GM10248 (cell line): ENCODE measurements around the gene CLEC4D.

Experiments
- CTCF ChIA-PET: fragments of 300-600 bp; sonication (Branson Sonifier 250); formaldehyde crosslinking; extraction: SDS; loops from one replicate; lab custom pipeline; 2021; ENCODE audit warnings: antibody characterized with exemption; lab: Yijun Ruan, JAX
- POLR2A ChIA-PET: fragments of 350-650 bp; sonication (Branson Sonifier 250); formaldehyde crosslinking; extraction: SDS; loops from one replicate; lab custom pipeline; 2020; ENCODE audit warnings: antibody characterized with exemption; lab: Yijun Ruan, JAX
- DNase-seq: peaks from one replicate; pipeline ENCODE4 v3.0.0; 2012; ENCODE audit errors: extremely low spot score
- TF ChIP-seq, protein P1 (sequence below): IDR thresholded peaks from 2 replicates; pipeline ENCODE4 v1.5.1; 2012; ENCODE audit warnings: mild to moderate bottlenecking, low read depth; ENCODE audit errors: extremely low read depth, missing control alignments, control extremely low read depth

Gene CLEC4D

GRCh38 chr12:8547645-8548044, 34.3 kb downstream of the CLEC4D start:
- ChIA-PET POLR2A (no interaction called here), CTCF (interaction anchor here (1.5 kb wide), 1 partner anchor 13 kb away, joined by 5 read pairs; no protein-coding TSS in a partner anchor)
- no peak for DNase-seq
- TF ChIP-seq, protein P1, sequence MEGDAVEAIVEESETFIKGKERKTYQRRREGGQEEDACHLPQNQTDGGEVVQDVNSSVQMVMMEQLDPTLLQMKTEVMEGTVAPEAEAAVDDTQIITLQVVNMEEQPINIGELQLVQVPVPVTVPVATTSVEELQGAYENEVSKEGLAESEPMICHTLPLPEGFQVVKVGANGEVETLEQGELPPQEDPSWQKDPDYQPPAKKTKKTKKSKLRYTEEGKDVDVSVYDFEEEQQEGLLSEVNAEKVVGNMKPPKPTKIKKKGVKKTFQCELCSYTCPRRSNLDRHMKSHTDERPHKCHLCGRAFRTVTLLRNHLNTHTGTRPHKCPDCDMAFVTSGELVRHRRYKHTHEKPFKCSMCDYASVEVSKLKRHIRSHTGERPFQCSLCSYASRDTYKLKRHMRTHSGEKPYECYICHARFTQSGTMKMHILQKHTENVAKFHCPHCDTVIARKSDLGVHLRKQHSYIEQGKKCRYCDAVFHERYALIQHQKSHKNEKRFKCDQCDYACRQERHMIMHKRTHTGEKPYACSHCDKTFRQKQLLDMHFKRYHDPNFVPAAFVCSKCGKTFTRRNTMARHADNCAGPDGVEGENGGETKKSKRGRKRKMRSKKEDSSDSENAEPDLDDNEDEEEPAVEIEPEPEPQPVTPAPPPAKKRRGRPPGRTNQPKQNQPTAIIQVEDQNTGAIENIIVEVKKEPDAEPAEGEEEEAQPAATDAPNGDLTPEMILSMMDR = no peak

GRCh38 chr12:8548192-8548591, 34.9 kb downstream of the CLEC4D start:
- TF ChIP-seq, protein P1 = no peak
- POLR2A ChIA-PET = no interaction called here
- DNase-seq = no peak
- CTCF ChIA-PET = interaction anchor here (1.5 kb wide), 1 partner anchor 12 kb away, joined by 5 read pairs; no protein-coding TSS in a partner anchor

GRCh38 chr12:8549381-8549780, 36.1 kb downstream of the CLEC4D start:
- TF ChIP-seq, protein P1 = no peak
- no peak for DNase-seq
- POLR2A ChIA-PET = no interaction called here
- CTCF ChIA-PET = no interaction called here

GRCh38 chr12:8553088-8553627, 39.9 kb downstream of the CLEC4D start:
- TF ChIP-seq, protein P1 = no peak
- CTCF ChIA-PET = interaction anchor here (1.2 to 5.6 kb wide), 3 partner anchors 9 to 93 kb away, joined by 3 to 40 read pairs (median 3); no protein-coding TSS in a partner anchor
- no peak for DNase-seq
- POLR2A ChIA-PET = no interaction called here

DNA sequence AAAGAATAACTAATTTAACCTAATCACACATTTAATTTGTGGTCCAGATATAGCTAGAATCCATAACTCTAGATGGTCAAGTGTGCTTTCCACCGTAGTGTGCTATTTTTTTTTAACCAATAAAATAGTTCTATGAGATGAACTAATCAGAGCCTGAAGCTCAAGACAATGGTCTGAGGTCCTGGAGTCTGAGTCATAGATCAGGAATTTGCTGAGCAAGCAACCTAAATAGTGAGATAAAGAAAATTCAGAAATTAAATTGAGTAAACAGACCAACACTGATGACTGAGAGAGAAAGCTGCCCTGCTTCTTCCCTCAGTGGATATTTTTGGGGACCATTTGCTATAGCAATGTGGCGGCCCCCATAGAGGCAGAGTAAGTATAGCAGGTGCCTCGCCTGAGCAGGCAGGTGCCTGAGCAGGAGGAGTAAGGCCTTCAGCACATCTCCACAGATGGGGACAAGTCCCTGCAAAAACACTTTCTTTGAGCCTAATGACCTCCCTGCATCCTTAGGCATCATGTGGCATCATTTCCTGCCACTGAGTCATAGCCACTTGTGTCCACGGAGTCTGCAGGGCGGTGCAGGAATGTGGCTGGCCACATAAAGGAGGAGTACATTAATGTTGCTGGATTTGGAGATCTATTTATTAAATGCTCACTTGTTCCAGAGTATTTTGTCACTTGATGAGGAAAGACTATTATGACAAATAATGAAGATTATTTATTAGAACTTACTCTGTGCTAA, 41.3 kb downstream of the CLEC4D start:
- CTCF ChIA-PET = interaction anchor here (2.4 to 5.6 kb wide), 2 partner anchors 10 to 14 kb away, joined by 13 to 40 read pairs; no protein-coding TSS in a partner anchor
- TF ChIP-seq, protein P1 = no peak
- POLR2A ChIA-PET = no interaction called here
- no peak for DNase-seq

- ChIA-PET POLR2A (no interaction called here), CTCF (interaction anchor here (1.1 to 5.6 kb wide), 4 partner anchors 12 to 52 kb away, joined by 3 to 40 read pairs (median 8); no protein-coding TSS in a partner anchor)
- TF ChIP-seq, protein P1 = no peak
- DNase-seq = no peak
These were observed 43.3 kb downstream of the CLEC4D start for GRCh38 chr12:8556531-8557097.
